IPS DF 4.7 (cell line): ENCODE measurements around the gene MRPL3.

Experiments used
- DNase-seq: peaks from one replicate; pipeline ENCODE4 v3.0.0-alpha.2; 2013; ENCODE audit warnings: low spot score; ENCODE audit errors: extremely low read depth

The MRPL3 gene

GRCh38 chr3:131502530-131503319 is at the start of gene MRPL3:
MRPL3 (minus strand) TSS chr3:131502971; CDS start chr3:131502821, 150 bp downstream.
- peak; percentile 60 for DNase-seq

GRCh38 chr3:131551761-131552160 is 49.0 kb upstream of the MRPL3 start:
- no peak for DNase-seq

- DNase-seq, result no peak
Measured at GRCh38 chr3:131550562-131551465, 48.0 kb upstream of the MRPL3 start.

GRCh38 chr3:131549340-131549739 is 46.6 kb upstream of the MRPL3 start:
- DNase-seq, result no peak

- no peak for DNase-seq
Measured at GRCh38 chr3:131547585-131547984, 44.8 kb upstream of the MRPL3 start.

- no peak for DNase-seq
Measured at GRCh38 chr3:131546441-131546840, 43.7 kb upstream of the MRPL3 start.

GRCh38 chr3:131544557-131544956 is 41.8 kb upstream of the MRPL3 start:
- DNase-seq, result no peak

- DNase-seq, result no peak
Measured at GRCh38 chr3:131543714-131544113, 40.9 kb upstream of the MRPL3 start.

GRCh38 chr3:131541288-131541687 is 38.5 kb upstream of the MRPL3 start:
- DNase-seq, result no peak

- DNase-seq, result no peak
Measured at GRCh38 chr3:131540821-131541220, 38.0 kb upstream of the MRPL3 start.

GRCh38 chr3:131540143-131540542 is 37.4 kb upstream of the MRPL3 start:
- DNase-seq, result no peak

GRCh38 chr3:131538968-131539367 is 36.2 kb upstream of the MRPL3 start:
- no peak for DNase-seq

GRCh38 chr3:131537531-131537930 is 34.8 kb upstream of the MRPL3 start:
- no peak for DNase-seq

GRCh38 chr3:131535596-131535995 is 32.8 kb upstream of the MRPL3 start:
- no peak for DNase-seq

GRCh38 chr3:131535131-131535530 is 32.4 kb upstream of the MRPL3 start:
- no peak for DNase-seq

GRCh38 chr3:131532645-131533044 is 29.9 kb upstream of the MRPL3 start:
- DNase-seq, result no peak

GRCh38 chr3:131530843-131531242 is 28.1 kb upstream of the MRPL3 start:
- DNase-seq, result no peak

GRCh38 chr3:131530388-131530787 is 27.6 kb upstream of the MRPL3 start:
- DNase-seq, result no peak

- peak; percentile 62 for DNase-seq
Measured at GRCh38 chr3:131526801-131527347, 24.1 kb upstream of the MRPL3 start.

- DNase-seq, result no peak
Measured at GRCh38 chr3:131518680-131519079, 15.9 kb upstream of the MRPL3 start.

- no peak for DNase-seq
Measured at GRCh38 chr3:131505421-131505820, 2.6 kb upstream of the MRPL3 start.

- DNase-seq, result no peak
Measured at GRCh38 chr3:131503320-131503635, 507 bp upstream of the MRPL3 start.
